ENCODE measurements around the gene TFIP11. TPM values are rescaled to one million over a fixed set of nuclear protein-coding genes. Genes with fewer than 3 reads are reported as not detected.
A peak's percentile ranks its signal among the peaks of the same experiment; 100 is the strongest.

TFIP11 gene
- total and polyA plus RNA-seq, 4 donors, result 14.3 to 31.7 (median 24.6) TPM

DNA sequence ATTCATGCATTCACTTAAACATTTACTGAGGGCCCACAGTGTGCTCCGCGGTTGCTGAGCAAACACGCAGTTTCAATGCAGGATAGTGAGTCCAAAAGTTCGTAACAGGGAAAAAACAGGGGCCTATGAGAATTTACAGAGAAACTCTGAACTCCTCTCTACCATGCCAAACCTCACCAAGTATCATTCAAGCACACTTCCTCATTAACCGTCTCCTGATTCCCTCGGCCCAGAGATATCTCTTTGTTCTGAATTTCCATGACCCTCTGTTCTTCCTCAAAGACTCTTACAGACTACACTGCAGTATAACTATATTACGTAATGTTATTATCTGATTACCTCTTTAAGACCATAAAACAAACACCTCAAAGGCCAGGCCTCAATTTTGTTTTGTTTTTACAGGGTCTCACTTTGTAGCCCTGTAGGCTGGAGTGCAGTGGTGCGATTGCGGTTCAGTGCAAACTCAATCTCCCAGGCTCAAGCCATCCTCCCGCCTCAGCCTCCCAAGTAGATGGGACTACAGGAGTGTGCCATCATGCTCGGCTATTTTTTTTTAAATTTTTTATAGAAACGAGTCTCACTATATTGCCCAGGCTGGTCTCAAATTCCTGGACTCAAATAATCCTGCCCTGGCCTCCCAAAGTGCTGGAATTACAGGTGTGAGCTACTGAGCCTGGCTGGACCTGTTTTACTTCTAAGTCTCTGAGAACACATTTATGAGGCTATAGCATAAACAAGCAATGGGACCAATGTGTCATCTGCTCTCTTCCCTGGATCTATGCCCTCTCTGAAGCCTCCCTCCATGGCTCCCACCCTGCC lies 32.3 kb downstream of the TFIP11 start:
- peaks cover 3 to 59% (median 47%) of the 10 kb centered on the region in 4 donors for H3K4me1 ChIP-seq (ENCODE audit: control insufficient read depth in 4 of 4, insufficient read depth in 4 of 4, low read length in 3 of 4)
- H3K9me3 ChIP-seq (ENCODE audit: control insufficient read depth in 4 of 4, low read length in 3 of 4), result no peaks in the 10 kb centered on the region
- WGBS, result 39% methylated on average over 12 of the region's 12 CpGs
- peaks cover 4 to 14% (median 13%) of the 10 kb centered on the region in 4 donors for H3K36me3 ChIP-seq (ENCODE audit: control insufficient read depth in 4 of 4, insufficient read depth in 3 of 4, low read depth in 1 of 4, low read length in 3 of 4)
- no peaks in the 10 kb centered on the region for H3K27me3 ChIP-seq (ENCODE audit: control insufficient read depth in 4 of 4, insufficient read depth in 4 of 4, low read length in 3 of 4)
- peak overlapping the region; percentile 48 to 63 for H3K27ac ChIP-seq (ENCODE audit: low read depth in 1 of 2, low read length in 2 of 2)
- peak overlapping the region in 1 of 3 donors; percentile 14 for H3K4me3 ChIP-seq (ENCODE audit: low read depth in 1 of 3, low read length in 3 of 3)
- TF ChIP-seq SP1 (IDR thresholded peaks at IDR 0.05), result peak; percentile 54
- peak; percentile 56 to 65 for TF ChIP-seq HNF4A (conservative IDR thresholded peaks at IDR 0.05)
- TF ChIP-seq HNF4G (IDR thresholded peaks at IDR 0.05), result no peak
- no peak for DNase-seq (ENCODE audit: low spot score)
- H3K9ac ChIP-seq (ENCODE audit: low read depth in 1 of 2, low read length in 2 of 2), result peak overlapping the region; percentile 43 to 80

DNA sequence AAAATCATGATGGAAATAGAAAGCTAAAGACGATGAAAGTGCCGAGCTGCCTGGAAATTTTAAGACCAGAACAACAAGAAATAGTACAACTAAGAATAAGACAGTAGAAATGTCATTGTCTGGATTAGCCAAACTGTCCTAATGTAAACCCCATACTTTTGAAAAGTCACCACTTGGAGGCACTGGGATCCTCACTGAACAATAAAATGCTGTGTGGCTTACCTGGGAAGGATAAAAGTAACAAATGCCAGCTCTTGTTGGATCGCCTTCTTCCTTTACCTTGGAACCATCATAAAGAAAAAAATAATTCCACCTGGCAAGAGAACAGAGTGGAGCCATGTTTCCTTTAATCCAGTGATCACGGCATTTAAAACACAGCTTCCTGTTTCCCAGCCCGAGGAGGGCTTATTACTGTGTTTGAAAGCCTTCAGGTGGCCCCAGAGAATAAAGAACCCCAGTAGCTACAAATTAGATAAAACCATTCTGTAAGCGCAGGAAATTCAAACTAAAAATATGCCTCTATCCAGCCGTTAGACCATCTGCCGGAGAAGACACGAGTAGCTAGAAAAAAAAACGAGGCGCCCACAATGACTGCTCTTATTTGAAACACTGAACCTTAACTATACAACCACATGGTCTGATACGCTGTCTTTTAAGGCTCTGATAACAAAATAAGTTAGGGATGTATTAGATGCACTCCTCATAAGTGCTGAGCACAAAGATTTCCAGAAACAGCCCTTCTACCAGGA lies 33.1 kb downstream of the TFIP11 start:
- Histone ChIP-seq H3K9me3 (ENCODE audit: control insufficient read depth in 4 of 4, low read length in 3 of 4) (no peaks in the 10 kb centered on the region), H3K36me3 (ENCODE audit: control insufficient read depth in 4 of 4, insufficient read depth in 3 of 4, low read depth in 1 of 4, low read length in 3 of 4) (peaks cover 4 to 18% (median 16%) of the 10 kb centered on the region in 4 donors), H3K27me3 (ENCODE audit: control insufficient read depth in 4 of 4, insufficient read depth in 4 of 4, low read length in 3 of 4) (no peaks in the 10 kb centered on the region), H3K27ac (ENCODE audit: low read depth in 1 of 2, low read length in 2 of 2) (peak overlapping the region; percentile 48 to 63), H3K4me1 (ENCODE audit: control insufficient read depth in 4 of 4, insufficient read depth in 4 of 4, low read length in 3 of 4) (peaks cover 3 to 51% (median 39%) of the 10 kb centered on the region in 4 donors), H3K4me3 (ENCODE audit: low read depth in 1 of 3, low read length in 3 of 3) (peak overlapping the region in 1 of 3 donors; percentile 14), H3K9ac (ENCODE audit: low read depth in 1 of 2, low read length in 2 of 2) (peak overlapping the region; percentile 43 to 80)
- TF ChIP-seq RAD21 (IDR thresholded peaks at IDR 0.05), result peak in 1 of 2 donors; percentile 25
- TF ChIP-seq EGR1 (IDR thresholded peaks at IDR 0.05; ENCODE audit: low read depth in 2 of 2), result no peak
- WGBS, result 44% methylated on average over 12 of the region's 12 CpGs
- no peak for DNase-seq (ENCODE audit: low spot score)

DNA sequence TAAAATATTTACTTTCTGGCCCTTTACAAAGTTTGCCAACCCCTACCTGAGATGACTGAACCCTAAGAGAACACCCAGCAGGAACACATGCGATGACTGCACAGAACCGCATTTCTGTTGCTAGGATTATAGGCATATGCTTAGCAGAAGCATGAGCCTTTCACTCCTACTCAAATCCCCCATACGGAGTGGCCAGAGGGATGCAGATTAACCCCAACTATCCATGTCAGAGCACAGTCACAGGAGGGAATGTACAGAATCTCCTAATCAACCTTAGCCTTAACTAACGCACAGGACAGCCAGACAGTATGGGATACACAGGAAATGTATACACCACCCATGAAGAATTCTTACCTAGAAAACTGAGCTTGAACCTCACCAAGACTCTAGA lies 34.9 kb downstream of the TFIP11 start:
- H3K4me3 ChIP-seq (ENCODE audit: low read depth in 1 of 3, low read length in 3 of 3), result no peak overlapping the region
- no peak for DNase-seq (ENCODE audit: low spot score)
- 49% methylated on average over 4 of the region's 4 CpGs for WGBS
- peaks cover 3 to 39% (median 28%) of the 10 kb centered on the region in 4 donors for H3K4me1 ChIP-seq (ENCODE audit: control insufficient read depth in 4 of 4, insufficient read depth in 4 of 4, low read length in 3 of 4)
- H3K9me3 ChIP-seq (ENCODE audit: control insufficient read depth in 4 of 4, low read length in 3 of 4), result no peaks in the 10 kb centered on the region
- peaks cover 12 to 28% (median 25%) of the 10 kb centered on the region in 4 donors for H3K36me3 ChIP-seq (ENCODE audit: control insufficient read depth in 4 of 4, insufficient read depth in 3 of 4, low read depth in 1 of 4, low read length in 3 of 4)
- no peak overlapping the region for H3K27ac ChIP-seq (ENCODE audit: low read depth in 1 of 2, low read length in 2 of 2)
- no peaks in the 10 kb centered on the region for H3K27me3 ChIP-seq (ENCODE audit: control insufficient read depth in 4 of 4, insufficient read depth in 4 of 4, low read length in 3 of 4)
- no peak overlapping the region for H3K9ac ChIP-seq (ENCODE audit: low read depth in 1 of 2, low read length in 2 of 2)
- TF ChIP-seq, protein P1, sequence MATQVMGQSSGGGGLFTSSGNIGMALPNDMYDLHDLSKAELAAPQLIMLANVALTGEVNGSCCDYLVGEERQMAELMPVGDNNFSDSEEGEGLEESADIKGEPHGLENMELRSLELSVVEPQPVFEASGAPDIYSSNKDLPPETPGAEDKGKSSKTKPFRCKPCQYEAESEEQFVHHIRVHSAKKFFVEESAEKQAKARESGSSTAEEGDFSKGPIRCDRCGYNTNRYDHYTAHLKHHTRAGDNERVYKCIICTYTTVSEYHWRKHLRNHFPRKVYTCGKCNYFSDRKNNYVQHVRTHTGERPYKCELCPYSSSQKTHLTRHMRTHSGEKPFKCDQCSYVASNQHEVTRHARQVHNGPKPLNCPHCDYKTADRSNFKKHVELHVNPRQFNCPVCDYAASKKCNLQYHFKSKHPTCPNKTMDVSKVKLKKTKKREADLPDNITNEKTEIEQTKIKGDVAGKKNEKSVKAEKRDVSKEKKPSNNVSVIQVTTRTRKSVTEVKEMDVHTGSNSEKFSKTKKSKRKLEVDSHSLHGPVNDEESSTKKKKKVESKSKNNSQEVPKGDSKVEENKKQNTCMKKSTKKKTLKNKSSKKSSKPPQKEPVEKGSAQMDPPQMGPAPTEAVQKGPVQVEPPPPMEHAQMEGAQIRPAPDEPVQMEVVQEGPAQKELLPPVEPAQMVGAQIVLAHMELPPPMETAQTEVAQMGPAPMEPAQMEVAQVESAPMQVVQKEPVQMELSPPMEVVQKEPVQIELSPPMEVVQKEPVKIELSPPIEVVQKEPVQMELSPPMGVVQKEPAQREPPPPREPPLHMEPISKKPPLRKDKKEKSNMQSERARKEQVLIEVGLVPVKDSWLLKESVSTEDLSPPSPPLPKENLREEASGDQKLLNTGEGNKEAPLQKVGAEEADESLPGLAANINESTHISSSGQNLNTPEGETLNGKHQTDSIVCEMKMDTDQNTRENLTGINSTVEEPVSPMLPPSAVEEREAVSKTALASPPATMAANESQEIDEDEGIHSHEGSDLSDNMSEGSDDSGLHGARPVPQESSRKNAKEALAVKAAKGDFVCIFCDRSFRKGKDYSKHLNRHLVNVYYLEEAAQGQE (IDR thresholded peaks at IDR 0.05), result no peak
- TF ChIP-seq GABPA (IDR thresholded peaks at IDR 0.05 in 1 of 2, conservative IDR thresholded peaks at IDR 0.05 in 1 of 2), result no peak
- TF ChIP-seq EGR1 (IDR thresholded peaks at IDR 0.05; ENCODE audit: low read depth in 2 of 2), result no peak
- no peak for TF ChIP-seq YY1 (IDR thresholded peaks at IDR 0.05)
- TF ChIP-seq SP1 (IDR thresholded peaks at IDR 0.05), result no peak
- TF ChIP-seq, protein P2, sequence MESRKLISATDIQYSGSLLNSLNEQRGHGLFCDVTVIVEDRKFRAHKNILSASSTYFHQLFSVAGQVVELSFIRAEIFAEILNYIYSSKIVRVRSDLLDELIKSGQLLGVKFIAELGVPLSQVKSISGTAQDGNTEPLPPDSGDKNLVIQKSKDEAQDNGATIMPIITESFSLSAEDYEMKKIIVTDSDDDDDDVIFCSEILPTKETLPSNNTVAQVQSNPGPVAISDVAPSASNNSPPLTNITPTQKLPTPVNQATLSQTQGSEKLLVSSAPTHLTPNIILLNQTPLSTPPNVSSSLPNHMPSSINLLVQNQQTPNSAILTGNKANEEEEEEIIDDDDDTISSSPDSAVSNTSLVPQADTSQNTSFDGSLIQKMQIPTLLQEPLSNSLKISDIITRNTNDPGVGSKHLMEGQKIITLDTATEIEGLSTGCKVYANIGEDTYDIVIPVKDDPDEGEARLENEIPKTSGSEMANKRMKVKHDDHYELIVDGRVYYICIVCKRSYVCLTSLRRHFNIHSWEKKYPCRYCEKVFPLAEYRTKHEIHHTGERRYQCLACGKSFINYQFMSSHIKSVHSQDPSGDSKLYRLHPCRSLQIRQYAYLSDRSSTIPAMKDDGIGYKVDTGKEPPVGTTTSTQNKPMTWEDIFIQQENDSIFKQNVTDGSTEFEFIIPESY (IDR thresholded peaks at IDR 0.05), result no peak
- TF ChIP-seq RXRA (IDR thresholded peaks at IDR 0.05), result no peak
- TF ChIP-seq HNF4A (conservative IDR thresholded peaks at IDR 0.05), result no peak
- no peak for TF ChIP-seq TAF1 (conservative IDR thresholded peaks at IDR 0.05)
- no peak for TF ChIP-seq FOXA1 (IDR thresholded peaks at IDR 0.05)
- TF ChIP-seq RAD21 (IDR thresholded peaks at IDR 0.05), result no peak
- TF ChIP-seq, protein P3, sequence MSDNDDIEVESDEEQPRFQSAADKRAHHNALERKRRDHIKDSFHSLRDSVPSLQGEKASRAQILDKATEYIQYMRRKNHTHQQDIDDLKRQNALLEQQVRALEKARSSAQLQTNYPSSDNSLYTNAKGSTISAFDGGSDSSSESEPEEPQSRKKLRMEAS (IDR thresholded peaks at IDR 0.05), result no peak
- TF ChIP-seq, protein P4, sequence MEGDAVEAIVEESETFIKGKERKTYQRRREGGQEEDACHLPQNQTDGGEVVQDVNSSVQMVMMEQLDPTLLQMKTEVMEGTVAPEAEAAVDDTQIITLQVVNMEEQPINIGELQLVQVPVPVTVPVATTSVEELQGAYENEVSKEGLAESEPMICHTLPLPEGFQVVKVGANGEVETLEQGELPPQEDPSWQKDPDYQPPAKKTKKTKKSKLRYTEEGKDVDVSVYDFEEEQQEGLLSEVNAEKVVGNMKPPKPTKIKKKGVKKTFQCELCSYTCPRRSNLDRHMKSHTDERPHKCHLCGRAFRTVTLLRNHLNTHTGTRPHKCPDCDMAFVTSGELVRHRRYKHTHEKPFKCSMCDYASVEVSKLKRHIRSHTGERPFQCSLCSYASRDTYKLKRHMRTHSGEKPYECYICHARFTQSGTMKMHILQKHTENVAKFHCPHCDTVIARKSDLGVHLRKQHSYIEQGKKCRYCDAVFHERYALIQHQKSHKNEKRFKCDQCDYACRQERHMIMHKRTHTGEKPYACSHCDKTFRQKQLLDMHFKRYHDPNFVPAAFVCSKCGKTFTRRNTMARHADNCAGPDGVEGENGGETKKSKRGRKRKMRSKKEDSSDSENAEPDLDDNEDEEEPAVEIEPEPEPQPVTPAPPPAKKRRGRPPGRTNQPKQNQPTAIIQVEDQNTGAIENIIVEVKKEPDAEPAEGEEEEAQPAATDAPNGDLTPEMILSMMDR (IDR thresholded peaks at IDR 0.05; ENCODE audit: low read depth, low read length, missing input control), result no peak

All from liver (tissue), 9 donors.